HCT116 (cell line): ENCODE results near the gene MTUS2.

Experiments
- EZH2 ChIP-seq: fragments of 200-600 bp; sonication (generic); IDR thresholded peaks from 2 replicates; pipeline ENCODE4 v1.6.1; 2017; ENCODE audit warnings: antibody characterized with exemption, mixed run types
- EZH2phosphoT487 ChIP-seq: fragments of 200-600 bp; IDR thresholded peaks from 2 replicates; pipeline ENCODE4 v1.6.1; 2018; ENCODE audit warnings: antibody characterized with exemption, borderline replicate concordance
- JUND ChIP-seq: IDR thresholded peaks from 2 replicates; pipeline ENCODE4 v1.6.1; 2012
- POLR2A ChIP-seq: IDR thresholded peaks from 2 replicates; pipeline ENCODE4 v1.7.0; 2011; ENCODE audit warnings: borderline replicate concordance; ENCODE audit not compliant: insufficient read depth, insufficient read length; ENCODE audit errors: extremely low read depth
- POLR2AphosphoS5 ChIP-seq: IDR thresholded peaks from 2 replicates; pipeline ENCODE4 v1.6.1; 2011; ENCODE audit warnings: mild to moderate bottlenecking, low read depth, low read length, moderate library complexity
- RAD21 ChIP-seq: IDR thresholded peaks from 2 replicates; pipeline ENCODE4 v1.6.1; 2012; ENCODE audit warnings: low read depth, mild to moderate bottlenecking
- SRF ChIP-seq: IDR thresholded peaks from 2 replicates; pipeline ENCODE4 v1.6.1; 2012; ENCODE audit warnings: low read depth
- TF ChIP-seq, protein P1 (sequence below), 3 experiments: fragments of 200-600 bp in 1 of 3; sonication (generic) in 1 of 3; IDR thresholded peaks in 2 of 3; conservative IDR thresholded peaks in 1 of 3; 2 replicates each; pipeline ENCODE4 v1.5.1; 2012 to 2017; ENCODE audit warnings: low read depth in 2 of 3, low read length in 2 of 3, antibody characterized with exemption in 1 of 3, borderline replicate concordance in 1 of 3, control low read depth in 1 of 3, mild to moderate bottlenecking in 1 of 3, mixed read lengths in 1 of 3, mixed run types in 1 of 3, moderate library complexity in 1 of 3; ENCODE audit not compliant: insufficient read depth in 1 of 3
- TF ChIP-seq, protein P2 (sequence below): IDR thresholded peaks from 2 replicates; pipeline ENCODE4 v1.6.1; 2012
- TF ChIP-seq, protein P3 (sequence below): IDR thresholded peaks from 2 replicates; pipeline ENCODE4 v1.6.1; 2012

DNA sequence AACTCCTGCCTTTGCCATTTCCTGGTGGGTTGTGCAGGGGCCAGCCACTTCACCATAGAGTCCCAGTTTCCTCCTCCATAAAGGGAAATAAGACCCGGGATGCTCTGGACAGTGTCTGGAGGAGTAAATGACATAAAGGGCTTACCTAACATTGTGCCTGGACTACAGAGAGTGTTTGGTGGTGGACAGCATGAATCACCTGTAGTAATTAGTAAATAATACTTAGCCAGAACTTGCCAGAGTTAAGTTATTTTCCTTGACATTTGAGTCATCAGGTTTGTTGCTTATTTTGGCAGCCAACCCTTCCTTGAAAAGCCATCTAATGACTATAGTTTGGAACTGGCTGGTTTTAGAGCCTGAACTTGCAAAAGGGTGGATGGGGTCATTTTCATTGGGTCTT, 616.2 kb downstream of the MTUS2 start:
- TF ChIP-seq POLR2A: no peak
- TF ChIP-seq, protein P1, sequence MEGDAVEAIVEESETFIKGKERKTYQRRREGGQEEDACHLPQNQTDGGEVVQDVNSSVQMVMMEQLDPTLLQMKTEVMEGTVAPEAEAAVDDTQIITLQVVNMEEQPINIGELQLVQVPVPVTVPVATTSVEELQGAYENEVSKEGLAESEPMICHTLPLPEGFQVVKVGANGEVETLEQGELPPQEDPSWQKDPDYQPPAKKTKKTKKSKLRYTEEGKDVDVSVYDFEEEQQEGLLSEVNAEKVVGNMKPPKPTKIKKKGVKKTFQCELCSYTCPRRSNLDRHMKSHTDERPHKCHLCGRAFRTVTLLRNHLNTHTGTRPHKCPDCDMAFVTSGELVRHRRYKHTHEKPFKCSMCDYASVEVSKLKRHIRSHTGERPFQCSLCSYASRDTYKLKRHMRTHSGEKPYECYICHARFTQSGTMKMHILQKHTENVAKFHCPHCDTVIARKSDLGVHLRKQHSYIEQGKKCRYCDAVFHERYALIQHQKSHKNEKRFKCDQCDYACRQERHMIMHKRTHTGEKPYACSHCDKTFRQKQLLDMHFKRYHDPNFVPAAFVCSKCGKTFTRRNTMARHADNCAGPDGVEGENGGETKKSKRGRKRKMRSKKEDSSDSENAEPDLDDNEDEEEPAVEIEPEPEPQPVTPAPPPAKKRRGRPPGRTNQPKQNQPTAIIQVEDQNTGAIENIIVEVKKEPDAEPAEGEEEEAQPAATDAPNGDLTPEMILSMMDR (IDR thresholded peaks at IDR 0.05 in 2 of 3, conservative IDR thresholded peaks at IDR 0.05 in 1 of 3; ENCODE audit: borderline replicate concordance in 1 of 3, insufficient read depth in 1 of 3, low read depth in 2 of 3, low read length in 2 of 3): no peak
- TF ChIP-seq RAD21: no peak
- TF ChIP-seq JUND: no peak
- no peak for TF ChIP-seq POLR2AphosphoS5
- no peak for TF ChIP-seq SRF
- TF ChIP-seq, protein P2, sequence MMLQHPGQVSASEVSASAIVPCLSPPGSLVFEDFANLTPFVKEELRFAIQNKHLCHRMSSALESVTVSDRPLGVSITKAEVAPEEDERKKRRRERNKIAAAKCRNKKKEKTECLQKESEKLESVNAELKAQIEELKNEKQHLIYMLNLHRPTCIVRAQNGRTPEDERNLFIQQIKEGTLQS: no peak
- TF ChIP-seq EZH2: no peak
- no peak for TF ChIP-seq EZH2phosphoT487
- TF ChIP-seq, protein P3, sequence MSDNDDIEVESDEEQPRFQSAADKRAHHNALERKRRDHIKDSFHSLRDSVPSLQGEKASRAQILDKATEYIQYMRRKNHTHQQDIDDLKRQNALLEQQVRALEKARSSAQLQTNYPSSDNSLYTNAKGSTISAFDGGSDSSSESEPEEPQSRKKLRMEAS: no peak
